ENCODE results near the gene ZFHX2. TPM values are rescaled to one million over a fixed set of nuclear protein-coding genes. Genes with fewer than 3 reads are reported as not detected.

ZFHX2 gene
- total RNA-seq, 1 donor from 2014 or later = 11.1 TPM

- no peak overlapping the region for H3K4me3 Mint-ChIP-seq
- H3K27ac Mint-ChIP-seq = no peak overlapping the region
- H3K9me3 Mint-ChIP-seq = no peaks in the 10 kb centered on the region
- no peaks in the 10 kb centered on the region for H3K27me3 Mint-ChIP-seq
- H3K4me1 Mint-ChIP-seq (ENCODE audit: unreplicated experiment) = peaks cover 5% of the 10 kb centered on the region
- no peak for DNase-seq (ENCODE audit: extremely low spot score, unreplicated experiment)
- H3K36me3 Mint-ChIP-seq = peaks cover 9% of the 10 kb centered on the region
- TF ChIP-seq, protein P1, sequence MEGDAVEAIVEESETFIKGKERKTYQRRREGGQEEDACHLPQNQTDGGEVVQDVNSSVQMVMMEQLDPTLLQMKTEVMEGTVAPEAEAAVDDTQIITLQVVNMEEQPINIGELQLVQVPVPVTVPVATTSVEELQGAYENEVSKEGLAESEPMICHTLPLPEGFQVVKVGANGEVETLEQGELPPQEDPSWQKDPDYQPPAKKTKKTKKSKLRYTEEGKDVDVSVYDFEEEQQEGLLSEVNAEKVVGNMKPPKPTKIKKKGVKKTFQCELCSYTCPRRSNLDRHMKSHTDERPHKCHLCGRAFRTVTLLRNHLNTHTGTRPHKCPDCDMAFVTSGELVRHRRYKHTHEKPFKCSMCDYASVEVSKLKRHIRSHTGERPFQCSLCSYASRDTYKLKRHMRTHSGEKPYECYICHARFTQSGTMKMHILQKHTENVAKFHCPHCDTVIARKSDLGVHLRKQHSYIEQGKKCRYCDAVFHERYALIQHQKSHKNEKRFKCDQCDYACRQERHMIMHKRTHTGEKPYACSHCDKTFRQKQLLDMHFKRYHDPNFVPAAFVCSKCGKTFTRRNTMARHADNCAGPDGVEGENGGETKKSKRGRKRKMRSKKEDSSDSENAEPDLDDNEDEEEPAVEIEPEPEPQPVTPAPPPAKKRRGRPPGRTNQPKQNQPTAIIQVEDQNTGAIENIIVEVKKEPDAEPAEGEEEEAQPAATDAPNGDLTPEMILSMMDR (conservative IDR thresholded peaks at IDR 0.05) = no peak
These were observed 33.8 kb downstream of the ZFHX2 start for GRCh38 chr14:23517650-23518326.

DNA sequence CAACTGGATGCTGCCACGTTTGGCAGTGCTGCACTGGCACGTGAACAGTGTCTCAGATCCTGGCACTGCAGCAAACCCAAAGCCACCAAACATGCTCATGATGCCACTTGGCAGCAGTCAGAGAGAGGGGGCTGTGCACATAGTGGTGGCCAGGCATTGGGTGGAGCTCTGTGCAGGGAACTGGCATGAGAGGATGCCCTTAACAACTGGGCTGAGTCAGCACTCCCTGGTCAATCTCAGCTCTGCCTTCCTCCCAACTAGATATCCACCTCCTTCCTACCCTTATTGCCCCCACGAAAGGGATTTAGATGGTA lies 37.0 kb downstream of the ZFHX2 start:
- Mint-ChIP-seq H3K4me1 (ENCODE audit: unreplicated experiment) (peaks cover 5% of the 10 kb centered on the region), H3K9me3 (no peaks in the 10 kb centered on the region), H3K4me3 (no peak overlapping the region), H3K27ac (no peak overlapping the region), H3K36me3 (peaks cover 7% of the 10 kb centered on the region), H3K27me3 (no peaks in the 10 kb centered on the region)
- TF ChIP-seq, protein P1 (conservative IDR thresholded peaks at IDR 0.05) = no peak
- no peak for DNase-seq (ENCODE audit: extremely low spot score, unreplicated experiment)

GRCh38 chr14:23513818-23514643 lies 37.5 kb downstream of the ZFHX2 start:
- peaks cover 5% of the 10 kb centered on the region for H3K36me3 Mint-ChIP-seq
- DNase-seq (ENCODE audit: extremely low spot score, unreplicated experiment) = no peak
- TF ChIP-seq, protein P1 (conservative IDR thresholded peaks at IDR 0.05) = no peak
- H3K4me3 Mint-ChIP-seq = no peak overlapping the region
- H3K4me1 Mint-ChIP-seq (ENCODE audit: unreplicated experiment) = peaks cover 4% of the 10 kb centered on the region
- no peaks in the 10 kb centered on the region for H3K9me3 Mint-ChIP-seq
- H3K27ac Mint-ChIP-seq = no peak overlapping the region
- H3K27me3 Mint-ChIP-seq = no peaks in the 10 kb centered on the region

- no peak overlapping the region for H3K27ac Mint-ChIP-seq
These were observed 38.4 kb downstream of the ZFHX2 start for GRCh38 chr14:23513005-23513817.

GRCh38 chr14:23512156-23512555 lies 39.4 kb downstream of the ZFHX2 start:
- Mint-ChIP-seq H3K4me3 (no peak overlapping the region), H3K4me1 (ENCODE audit: unreplicated experiment) (no peaks in the 10 kb centered on the region), H3K27me3 (no peaks in the 10 kb centered on the region), H3K27ac (no peak overlapping the region), H3K36me3 (peaks cover 5% of the 10 kb centered on the region), H3K9me3 (no peaks in the 10 kb centered on the region)
- TF ChIP-seq, protein P1 (conservative IDR thresholded peaks at IDR 0.05) = no peak
- no peak for DNase-seq (ENCODE audit: extremely low spot score, unreplicated experiment)

More at GRCh38 chr14:23513005-23513817, 38.4 kb downstream of the ZFHX2 start:
- H3K27me3 Mint-ChIP-seq = no peaks in the 10 kb centered on the region
- H3K4me3 Mint-ChIP-seq = no peak overlapping the region
- H3K4me1 Mint-ChIP-seq (ENCODE audit: unreplicated experiment) = no peaks in the 10 kb centered on the region
- no peaks in the 10 kb centered on the region for H3K9me3 Mint-ChIP-seq
- peaks cover 5% of the 10 kb centered on the region for H3K36me3 Mint-ChIP-seq
- TF ChIP-seq, protein P1 (conservative IDR thresholded peaks at IDR 0.05) = no peak
- no peak for DNase-seq (ENCODE audit: extremely low spot score, unreplicated experiment)
